Measurements from ENCODE around the gene TNS1. TPM values are rescaled to one million over a fixed set of nuclear protein-coding genes. Genes with fewer than 3 reads are reported as not detected.

The TNS1 gene
- total and polyA plus RNA-seq, 7 donors: 73.4 to 742 (median 276) TPM

- DNase-seq (peak in 1 of 2 donors; percentile 15), ATAC-seq (peak in 3 of 4 donors; percentile 23 to 33 (median 28))
- no peaks in the 10 kb centered on the region for H3K36me3 ChIP-seq (ENCODE audit: insufficient read depth in 1 of 2, low read depth in 1 of 2)
- no peak for TF ChIP-seq CTCF (IDR thresholded peaks at IDR 0.05)
- peaks cover 58% of the 10 kb centered on the region for H3K4me1 ChIP-seq
- peak overlapping the region; percentile 75 for H3K4me3 ChIP-seq
- H3K9me3 ChIP-seq: no peaks in the 10 kb centered on the region
- no peaks in the 10 kb centered on the region for H3K27me3 ChIP-seq (ENCODE audit: insufficient read depth in 3 of 3, low read length in 2 of 3)
- peak overlapping the region; percentile 87 for H3K27ac ChIP-seq
- WGBS, 3 donors: 25 to 32% (median 26%) methylated on average over 3 of the region's 3 CpGs
- intact Hi-C loops (cut with DNase I): loop anchor here in 1 of 2 donors (5.0 kb wide), 1 partner anchor 44 kb away; no protein-coding TSS in a partner anchor
Measured at GRCh38 chr2:217942731-217943335, 60.0 kb downstream of the TNS1 start.

- Histone ChIP-seq H3K4me1 (peaks cover 65% of the 10 kb centered on the region), H3K4me3 (peak overlapping the region; percentile 75), H3K27me3 (ENCODE audit: insufficient read depth in 3 of 3, low read length in 2 of 3) (no peaks in the 10 kb centered on the region), H3K27ac (peak overlapping the region; percentile 87), H3K36me3 (ENCODE audit: insufficient read depth in 1 of 2, low read depth in 1 of 2) (no peaks in the 10 kb centered on the region), H3K9me3 (no peaks in the 10 kb centered on the region)
- WGBS, 3 donors: 50 to 57% (median 55%) methylated on average over 5 to 8 of the region's 8 CpGs
- ATAC-seq: peak in 3 of 4 donors; percentile 18 to 43 (median 24)
- intact Hi-C loops (cut with DNase I): loop anchor here in 1 of 2 donors (5.0 kb wide), 1 partner anchor 45 kb away; no protein-coding TSS in a partner anchor
- no peak for TF ChIP-seq CTCF (IDR thresholded peaks at IDR 0.05)
- peak in 1 of 2 donors; percentile 16 for DNase-seq
Measured at GRCh38 chr2:217941886-217942728, 60.7 kb downstream of the TNS1 start.

GRCh38 chr2:217941339-217941738, 61.5 kb downstream of the TNS1 start:
- H3K9me3 ChIP-seq: no peaks in the 10 kb centered on the region
- intact Hi-C loops (cut with DNase I): loop anchor here in 1 of 2 donors (5.0 kb wide), 1 partner anchor 46 kb away; no protein-coding TSS in a partner anchor
- no peak for TF ChIP-seq CTCF (IDR thresholded peaks at IDR 0.05)

GRCh38 chr2:217940261-217941220, 62.3 kb downstream of the TNS1 start:
- 73 to 77% (median 73%) methylated on average over 13 of the region's 13 CpGs for WGBS, 3 donors
- Histone ChIP-seq H3K27me3 (ENCODE audit: insufficient read depth in 3 of 3, low read length in 2 of 3) (no peaks in the 10 kb centered on the region), H3K4me3 (peak overlapping the region; percentile 75), H3K9me3 (no peaks in the 10 kb centered on the region), H3K4me1 (peaks cover 81% of the 10 kb centered on the region), H3K36me3 (ENCODE audit: insufficient read depth in 1 of 2, low read depth in 1 of 2) (no peaks in the 10 kb centered on the region), H3K27ac (peak overlapping the region; percentile 87)
- intact Hi-C loops (cut with DNase I): loop anchor here in 1 of 2 donors (5.0 kb wide), 1 partner anchor 47 kb away; no protein-coding TSS in a partner anchor
- no peak for TF ChIP-seq CTCF (IDR thresholded peaks at IDR 0.05)
- DNase-seq (peak; percentile 7 to 14), ATAC-seq (no peak)

More at GRCh38 chr2:217941339-217941738, 61.5 kb downstream of the TNS1 start:
- H3K36me3 ChIP-seq (ENCODE audit: insufficient read depth in 1 of 2, low read depth in 1 of 2): no peaks in the 10 kb centered on the region
- H3K27me3 ChIP-seq (ENCODE audit: insufficient read depth in 3 of 3, low read length in 2 of 3): no peaks in the 10 kb centered on the region
- peak overlapping the region; percentile 87 for H3K27ac ChIP-seq
- H3K4me1 ChIP-seq: peaks cover 73% of the 10 kb centered on the region
- WGBS, 3 donors: 54 to 63% (median 60%) methylated on average over 9 to 11 of the region's 11 CpGs
- DNase-seq: peak in 1 of 2 donors; percentile 28
- H3K4me3 ChIP-seq: peak overlapping the region; percentile 75
- ATAC-seq: no peak
